Endothelial cell of umbilical vein (primary cell): Measurements from ENCODE around the gene KIFC3.
A peak's percentile ranks its signal among the peaks of the same experiment; 100 is the strongest.

Source experiments
- EZH2 ChIP-seq: IDR thresholded peaks from 2 replicates; pipeline ENCODE4 v1.6.1; 2012; ENCODE audit warnings: borderline replicate concordance, low read depth, mild to moderate bottlenecking, moderate library complexity, low read length, inconsistent platforms; ENCODE audit not compliant: severe bottlenecking
- FOS ChIP-seq: IDR thresholded peaks from 2 replicates; pipeline ENCODE4 v1.6.1; 2011; ENCODE audit warnings: mild to moderate bottlenecking, low read length, moderate library complexity, borderline replicate concordance; ENCODE audit not compliant: insufficient read depth
- GATA2 ChIP-seq: IDR thresholded peaks from 2 replicates; pipeline ENCODE4 v1.7.0; 2011; ENCODE audit warnings: low read depth, mild to moderate bottlenecking, moderate library complexity, mixed read lengths, low read length; ENCODE audit not compliant: insufficient read length, insufficient read depth
- JUN ChIP-seq: IDR thresholded peaks from 2 replicates; pipeline ENCODE4 v1.6.1; 2011; ENCODE audit warnings: borderline replicate concordance, low read depth; ENCODE audit not compliant: insufficient read length, insufficient read depth
- MYC ChIP-seq: IDR thresholded peaks from one replicate; pipeline ENCODE4 v1.6.1; 2011; ENCODE audit warnings: mild to moderate bottlenecking, low read depth, low read length
- POLR2A ChIP-seq: IDR thresholded peaks from 2 replicates; pipeline ENCODE4 v1.6.1; 2012; ENCODE audit warnings: low read depth, mild to moderate bottlenecking, control low read depth, low read length
- POLR2AphosphoS5 ChIP-seq: IDR thresholded peaks from 2 replicates; pipeline ENCODE4 v1.6.1; 2012; ENCODE audit warnings: low read depth, mild to moderate bottlenecking, control low read depth, low read length, moderate library complexity; ENCODE audit not compliant: insufficient read depth
- TF ChIP-seq, protein P1 (sequence below), 2 donors: IDR thresholded peaks; 1 replicate in 1 of 2; 2 replicates in 1 of 2; pipeline ENCODE4 v1.5.1; 2011; ENCODE audit warnings: low read length in 2 of 2, mild to moderate bottlenecking in 2 of 2, moderate library complexity in 2 of 2, control low read depth in 1 of 2, inconsistent platforms in 1 of 2, low read depth in 1 of 2; ENCODE audit not compliant: insufficient read depth in 1 of 2; ENCODE audit errors: extremely low read depth in 1 of 2
- TF ChIP-seq, protein P2 (sequence below): IDR thresholded peaks from 2 replicates; pipeline ENCODE4 v1.6.1; 2011; ENCODE audit not compliant: insufficient read depth, insufficient read length

DNA sequence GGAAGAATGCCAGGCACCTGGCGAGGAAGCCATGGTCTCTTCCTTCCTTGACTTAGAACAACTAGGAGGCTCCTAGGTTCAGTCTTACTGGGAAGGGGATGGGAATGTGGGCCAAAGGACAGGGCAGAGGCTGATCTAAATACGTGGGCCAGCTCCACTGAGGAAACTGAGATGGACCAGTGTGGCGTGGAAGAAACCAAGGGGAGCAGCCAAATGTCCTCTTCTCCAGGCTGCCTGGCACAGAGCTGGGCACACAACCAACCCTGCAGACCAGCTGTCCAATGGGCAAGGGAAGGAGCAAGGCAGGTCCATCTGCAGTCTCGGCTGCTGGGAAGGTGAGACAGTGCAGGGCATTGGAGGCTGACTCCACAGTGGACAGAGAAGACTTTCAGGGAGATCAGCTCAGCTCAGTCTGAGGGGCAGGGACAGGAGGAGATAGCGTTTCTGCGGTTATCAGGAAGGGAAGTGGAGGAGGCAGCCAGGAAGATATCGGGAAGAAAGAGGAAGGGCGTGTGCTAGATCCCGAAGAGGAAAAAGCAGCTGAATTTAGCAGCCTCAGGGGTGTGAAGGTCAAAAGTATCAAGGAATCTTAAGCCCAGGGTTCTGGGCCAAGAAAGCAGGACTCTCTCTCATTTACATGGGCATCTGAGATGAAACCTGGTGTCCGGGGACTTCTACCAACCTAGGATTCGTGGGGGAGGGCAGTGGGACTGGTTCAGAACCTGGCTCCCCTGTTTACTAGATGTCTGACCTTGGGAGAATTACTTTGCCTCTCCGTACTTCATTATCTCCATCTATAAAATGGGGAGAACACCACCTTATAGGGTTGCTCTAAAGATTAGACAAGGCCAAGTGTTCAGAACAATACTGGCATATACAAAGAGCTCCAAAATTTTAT, 1.8 kb downstream of the KIFC3 start:
- TF ChIP-seq, protein P1, sequence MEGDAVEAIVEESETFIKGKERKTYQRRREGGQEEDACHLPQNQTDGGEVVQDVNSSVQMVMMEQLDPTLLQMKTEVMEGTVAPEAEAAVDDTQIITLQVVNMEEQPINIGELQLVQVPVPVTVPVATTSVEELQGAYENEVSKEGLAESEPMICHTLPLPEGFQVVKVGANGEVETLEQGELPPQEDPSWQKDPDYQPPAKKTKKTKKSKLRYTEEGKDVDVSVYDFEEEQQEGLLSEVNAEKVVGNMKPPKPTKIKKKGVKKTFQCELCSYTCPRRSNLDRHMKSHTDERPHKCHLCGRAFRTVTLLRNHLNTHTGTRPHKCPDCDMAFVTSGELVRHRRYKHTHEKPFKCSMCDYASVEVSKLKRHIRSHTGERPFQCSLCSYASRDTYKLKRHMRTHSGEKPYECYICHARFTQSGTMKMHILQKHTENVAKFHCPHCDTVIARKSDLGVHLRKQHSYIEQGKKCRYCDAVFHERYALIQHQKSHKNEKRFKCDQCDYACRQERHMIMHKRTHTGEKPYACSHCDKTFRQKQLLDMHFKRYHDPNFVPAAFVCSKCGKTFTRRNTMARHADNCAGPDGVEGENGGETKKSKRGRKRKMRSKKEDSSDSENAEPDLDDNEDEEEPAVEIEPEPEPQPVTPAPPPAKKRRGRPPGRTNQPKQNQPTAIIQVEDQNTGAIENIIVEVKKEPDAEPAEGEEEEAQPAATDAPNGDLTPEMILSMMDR (IDR thresholded peaks at IDR 0.05; ENCODE audit: extremely low read depth in 1 of 2, insufficient read depth in 1 of 2, low read depth in 1 of 2, low read length in 2 of 2), result no peak
- TF ChIP-seq EZH2 (no peak), POLR2A (peak; percentile 38), MYC (no peak), FOS (no peak), POLR2AphosphoS5 (no peak), GATA2 (peak; percentile 32), JUN (no peak)
- TF ChIP-seq, protein P2, sequence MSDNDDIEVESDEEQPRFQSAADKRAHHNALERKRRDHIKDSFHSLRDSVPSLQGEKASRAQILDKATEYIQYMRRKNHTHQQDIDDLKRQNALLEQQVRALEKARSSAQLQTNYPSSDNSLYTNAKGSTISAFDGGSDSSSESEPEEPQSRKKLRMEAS, result no peak
